SKM-1 treated with dmso at 0.1 percent for 144 hours (cell line): ENCODE results near the gene GNAQ.

ENCODE experiments used
- DNase-seq: peaks from one replicate; lab custom pipeline; 2025; ENCODE audit not compliant: unreplicated experiment; lab: John Stamatoyannopoulos, UW

The GNAQ gene

DNA sequence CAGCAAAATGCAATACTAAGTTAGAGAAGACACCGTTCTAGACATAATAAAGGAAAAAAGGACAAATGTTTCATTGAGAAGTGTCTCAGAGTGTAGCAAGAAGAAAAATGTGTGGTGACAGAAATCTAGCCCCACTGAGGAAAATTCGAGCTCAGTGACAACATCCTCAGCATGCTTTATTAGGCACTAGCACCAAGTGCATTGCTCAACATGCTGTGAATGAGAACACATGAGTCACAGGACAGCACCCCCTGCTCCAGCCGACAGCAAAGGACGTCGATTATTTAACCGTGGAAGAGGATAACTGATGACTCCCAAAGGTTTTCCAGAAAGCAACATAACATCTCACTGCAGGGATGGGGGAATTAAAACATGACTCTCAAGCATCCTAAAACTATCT lies 182.7 kb downstream of the GNAQ start:
- no peak for DNase-seq

DNA sequence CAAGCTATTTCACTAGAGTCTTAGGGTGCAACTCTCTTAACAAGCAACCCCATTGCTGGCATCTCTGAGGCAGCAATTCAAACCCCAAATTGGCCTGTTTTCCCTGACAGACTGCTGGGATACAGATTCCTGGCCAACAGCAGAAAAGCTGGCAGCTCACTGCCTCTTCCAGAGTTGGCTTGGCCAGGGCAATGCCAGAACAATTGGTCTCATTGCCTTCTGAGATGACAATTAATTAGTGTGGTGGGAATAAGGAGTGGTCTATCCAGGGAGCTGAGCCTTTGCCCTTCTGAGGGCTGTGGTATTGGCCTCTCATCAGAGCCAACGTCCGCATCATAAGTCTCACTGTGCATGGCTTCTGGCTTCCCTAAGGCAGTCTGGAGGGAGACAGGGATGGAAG lies 183.2 kb downstream of the GNAQ start:
- DNase-seq: no peak

DNA sequence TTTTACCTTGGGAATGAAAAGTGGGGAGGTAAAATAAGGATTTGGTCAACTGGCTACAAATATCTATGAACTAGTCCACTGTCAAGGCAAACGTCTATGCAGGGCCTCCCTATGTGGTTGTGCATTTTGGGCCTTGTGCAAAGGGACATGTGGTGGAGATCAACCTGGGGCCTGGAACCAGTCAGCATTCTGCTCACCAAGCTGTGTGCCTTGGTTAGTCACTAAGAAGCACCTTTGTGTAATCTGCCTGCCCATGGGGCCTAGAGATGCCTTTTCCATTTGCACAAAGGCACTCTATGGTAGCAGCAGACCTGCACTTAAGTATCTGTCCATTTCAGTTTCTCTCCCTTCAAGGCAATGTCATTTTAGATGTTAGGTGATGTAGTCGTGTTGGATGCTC lies 184.0 kb downstream of the GNAQ start:
- no peak for DNase-seq

DNA sequence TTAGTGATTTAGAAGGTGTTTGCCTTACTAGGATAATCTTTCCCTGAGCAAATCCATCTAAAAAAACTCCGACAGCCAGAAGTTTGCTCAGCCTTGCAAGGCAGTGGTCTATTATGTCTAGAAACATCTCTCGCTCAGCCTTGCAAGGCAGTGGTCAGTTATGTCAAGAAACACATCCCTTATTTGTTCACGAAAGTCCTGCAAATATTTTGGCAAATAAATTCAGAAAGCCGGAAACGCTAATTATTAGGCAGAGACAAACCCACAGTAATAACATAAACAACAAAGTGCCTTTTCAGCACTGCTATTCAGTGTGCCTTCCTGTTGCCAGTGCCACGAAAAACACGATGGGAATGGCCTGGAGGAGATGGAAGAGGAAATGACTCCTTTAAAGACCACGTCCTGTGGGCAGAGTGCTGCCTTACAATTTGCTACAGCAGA lies 184.5 kb downstream of the GNAQ start:
- no peak for DNase-seq

DNA sequence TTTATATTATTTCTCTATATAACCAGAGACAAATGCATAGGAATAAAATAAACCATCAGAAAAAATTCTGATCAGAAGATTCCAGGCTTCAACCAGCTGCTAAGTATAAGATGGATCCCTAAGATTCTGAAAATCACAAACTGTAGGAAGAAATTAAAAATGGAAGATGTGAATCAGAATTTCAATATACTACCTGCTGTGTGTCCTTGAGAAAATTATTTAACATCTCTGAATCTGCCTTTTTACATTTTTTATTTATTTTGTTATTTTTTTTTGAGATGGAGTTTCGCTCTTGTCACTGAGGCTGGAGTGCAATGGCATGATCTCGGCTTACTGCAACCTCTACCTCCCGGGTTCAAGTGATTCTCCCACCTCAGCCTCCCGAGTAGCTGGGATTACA lies 187.2 kb downstream of the GNAQ start:
- DNase-seq: no peak

DNA sequence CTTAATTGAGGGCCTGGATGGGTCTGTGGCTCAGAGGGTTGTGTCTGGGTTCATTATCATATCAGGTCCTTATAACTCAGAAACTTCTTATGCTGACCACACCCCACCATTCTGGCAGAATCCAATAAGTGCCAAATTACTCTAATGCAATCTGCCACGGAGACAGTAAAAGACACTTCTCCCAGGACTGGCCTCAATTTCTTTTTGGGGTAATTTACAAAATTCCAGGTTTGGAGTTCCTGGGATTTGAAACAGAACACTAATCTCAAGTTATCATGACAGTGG lies 187.8 kb downstream of the GNAQ start:
- DNase-seq: no peak

DNA sequence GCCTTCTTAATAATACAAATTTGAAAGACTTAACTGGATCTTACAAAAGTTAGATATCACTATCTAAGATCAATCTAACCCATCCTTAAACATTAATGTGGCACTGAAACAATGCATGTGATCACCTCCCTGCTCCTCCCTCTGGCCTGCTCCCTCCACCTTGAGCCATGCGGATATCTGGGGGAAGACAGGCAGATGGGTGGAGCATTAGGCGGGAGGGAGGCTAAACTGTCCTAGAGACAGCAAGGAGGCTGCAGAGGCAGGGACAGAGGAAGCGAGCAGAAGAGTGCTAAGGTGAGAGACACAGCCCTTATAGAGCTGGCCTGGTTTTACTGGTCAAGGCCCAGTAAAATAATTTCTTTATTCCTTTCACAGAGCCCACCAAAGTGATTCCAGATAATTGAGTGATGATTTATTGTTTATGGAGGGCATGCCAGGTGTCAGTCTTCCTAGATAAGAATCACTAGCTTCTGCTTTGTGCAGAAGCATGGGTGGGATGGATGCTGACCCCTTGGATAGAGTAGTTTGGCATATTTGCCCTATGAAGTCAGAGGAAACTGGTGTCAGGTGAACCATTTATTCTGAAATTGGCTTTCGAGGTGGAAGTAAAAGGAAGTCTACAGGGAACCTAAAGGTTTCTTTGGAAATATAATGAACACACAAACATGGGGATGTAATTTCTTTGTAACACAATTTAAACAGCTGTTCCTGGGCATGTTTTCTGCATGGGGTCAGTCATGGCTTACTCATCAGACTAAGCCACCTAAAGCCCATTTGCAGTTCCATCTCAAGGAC lies 188.3 kb downstream of the GNAQ start:
- no peak for DNase-seq

DNA sequence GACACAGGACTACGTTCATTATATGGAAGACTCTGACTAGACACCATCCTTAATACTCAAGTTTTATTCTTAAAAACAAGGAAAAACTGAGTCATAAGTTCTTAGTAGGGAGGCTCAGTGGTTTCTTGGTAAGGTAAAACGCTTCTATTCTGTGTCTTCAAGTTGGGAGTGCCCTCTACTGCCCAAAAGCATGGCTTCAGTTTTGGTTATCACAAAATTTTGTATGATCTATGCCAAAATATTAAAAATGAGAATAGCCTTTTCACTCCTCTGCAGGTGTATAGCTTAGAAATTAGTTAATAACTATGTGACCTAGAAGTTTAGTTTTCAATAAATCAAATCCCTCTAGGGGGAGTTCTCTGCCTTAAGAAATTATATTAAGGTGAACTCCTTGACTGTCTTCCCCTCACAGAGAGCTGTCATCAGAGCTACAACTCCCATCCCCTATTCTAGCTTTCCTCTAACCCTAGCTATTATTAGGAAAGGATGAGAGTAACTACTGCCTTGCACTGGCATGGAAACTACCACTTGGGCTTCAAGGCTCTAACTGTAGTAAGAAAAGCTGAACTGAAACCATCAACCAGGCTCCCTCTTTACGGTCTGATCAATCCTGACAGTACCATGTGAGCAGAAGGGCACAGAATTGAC lies 189.7 kb downstream of the GNAQ start:
- no peak for DNase-seq

DNA sequence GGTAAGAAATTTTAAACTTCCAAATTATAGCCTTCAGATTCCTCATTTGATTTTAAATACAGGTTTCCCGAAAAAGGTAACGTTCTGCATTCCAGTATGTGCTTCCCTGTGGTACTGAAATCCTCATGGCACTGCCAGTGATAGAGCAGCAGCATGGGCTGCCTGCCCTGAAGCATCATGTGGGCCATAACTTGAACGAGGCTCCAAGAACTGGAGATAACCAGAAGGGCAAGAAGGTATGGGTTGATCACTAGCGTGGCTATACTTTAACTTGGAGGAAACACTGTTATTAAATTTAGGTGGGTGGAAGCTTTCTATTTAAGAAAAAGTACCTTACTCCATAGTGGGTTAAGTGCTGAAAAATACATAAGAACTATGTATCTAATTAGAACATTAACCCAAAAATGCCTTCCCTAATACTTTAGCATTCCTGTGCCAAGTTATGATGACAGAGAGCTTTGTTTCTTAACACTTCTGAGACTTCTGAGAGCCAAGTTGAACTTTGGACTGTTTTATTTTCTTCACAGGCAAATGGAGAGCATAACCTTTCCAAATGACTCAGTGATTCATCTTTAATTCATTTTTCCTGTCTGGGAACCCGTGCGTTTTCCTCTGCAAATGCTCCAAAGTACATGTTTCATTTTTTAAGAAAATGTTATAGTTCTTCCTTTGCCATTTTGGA lies 192.0 kb downstream of the GNAQ start:
- no peak for DNase-seq

DNA sequence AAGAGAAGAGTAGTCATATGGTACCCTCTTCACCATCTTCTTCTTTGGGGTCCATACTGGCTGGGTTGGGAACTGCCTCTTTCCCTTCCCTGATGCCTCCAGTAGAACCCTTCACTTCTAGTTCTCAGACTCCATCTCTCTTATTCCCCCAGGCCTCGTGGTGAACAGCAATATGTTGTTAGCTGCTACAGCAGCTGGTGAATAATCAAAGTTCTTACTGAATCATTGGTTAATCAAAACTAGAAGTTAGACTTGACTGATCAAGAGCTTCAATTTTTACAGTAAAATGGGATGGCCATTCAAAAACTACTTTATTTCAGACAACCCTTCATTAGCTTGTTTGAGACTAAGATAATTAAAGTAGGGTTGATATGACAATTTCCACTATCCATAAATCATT lies 192.6 kb downstream of the GNAQ start:
- no peak for DNase-seq

DNA sequence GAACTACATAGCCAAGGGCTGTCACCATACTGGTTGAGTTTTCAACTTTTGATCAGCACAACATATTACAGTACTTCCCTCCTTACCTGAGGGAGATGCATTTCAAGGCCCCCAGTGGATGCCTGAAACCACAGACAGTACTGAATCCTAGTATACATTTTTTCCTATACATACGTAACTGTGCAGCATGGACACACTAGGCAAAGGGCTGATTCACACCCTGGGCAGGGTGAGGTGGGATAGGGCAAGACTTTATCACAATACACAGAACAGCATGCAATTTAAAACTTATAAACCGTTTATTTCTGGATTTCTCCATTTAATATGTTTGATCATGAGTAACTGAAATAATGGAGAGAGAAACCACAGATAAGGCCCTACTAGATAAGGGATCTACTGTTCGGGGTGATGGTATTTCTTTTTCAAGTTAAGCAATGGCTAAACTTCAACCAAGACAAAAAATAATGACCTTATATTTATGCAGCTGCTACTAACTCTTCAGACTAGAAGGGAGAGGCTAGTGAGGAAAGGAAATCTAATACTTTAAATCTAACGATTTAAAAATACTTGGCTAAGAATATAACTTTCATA lies 196.6 kb downstream of the GNAQ start:
- DNase-seq: no peak

DNA sequence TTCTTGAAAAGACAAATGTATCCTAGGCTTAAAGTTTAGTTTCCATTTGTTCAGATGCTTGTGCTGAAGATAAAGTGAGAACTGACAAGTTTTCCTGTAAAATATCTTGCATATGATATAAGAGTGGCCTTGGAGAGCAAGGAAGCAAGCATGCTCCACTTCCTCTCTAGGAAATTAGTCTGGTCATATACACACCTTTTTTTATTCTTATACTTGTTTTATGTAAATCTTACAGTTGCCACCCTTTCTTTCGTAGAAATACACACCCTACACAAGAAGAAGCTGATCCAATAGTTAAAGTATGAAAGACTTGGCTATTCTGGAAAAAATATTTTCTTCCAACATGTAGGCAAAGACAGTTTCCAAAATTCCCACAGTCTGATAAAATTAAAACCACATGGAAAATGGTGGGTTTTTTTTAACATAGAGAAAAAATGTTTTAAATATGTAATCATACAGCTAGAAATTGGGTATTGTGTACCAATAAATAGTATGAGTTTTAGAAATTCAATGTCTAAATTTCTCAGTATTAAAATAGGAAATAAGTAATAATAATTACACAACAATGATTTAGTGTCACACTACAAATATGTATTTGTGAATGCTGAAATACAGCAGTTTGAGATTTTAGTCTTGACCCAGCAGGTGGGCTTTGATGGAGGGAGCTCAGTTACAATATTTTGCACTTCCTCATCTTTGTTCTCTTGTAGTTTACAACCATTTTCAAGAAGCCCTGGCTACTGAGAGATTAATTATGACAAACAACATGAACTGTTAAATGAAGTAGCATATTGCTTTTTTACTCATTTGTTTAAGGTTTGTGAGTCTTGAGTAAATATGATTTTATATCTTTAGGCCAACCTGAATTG lies 197.8 kb downstream of the GNAQ start:
- DNase-seq: no peak

DNA sequence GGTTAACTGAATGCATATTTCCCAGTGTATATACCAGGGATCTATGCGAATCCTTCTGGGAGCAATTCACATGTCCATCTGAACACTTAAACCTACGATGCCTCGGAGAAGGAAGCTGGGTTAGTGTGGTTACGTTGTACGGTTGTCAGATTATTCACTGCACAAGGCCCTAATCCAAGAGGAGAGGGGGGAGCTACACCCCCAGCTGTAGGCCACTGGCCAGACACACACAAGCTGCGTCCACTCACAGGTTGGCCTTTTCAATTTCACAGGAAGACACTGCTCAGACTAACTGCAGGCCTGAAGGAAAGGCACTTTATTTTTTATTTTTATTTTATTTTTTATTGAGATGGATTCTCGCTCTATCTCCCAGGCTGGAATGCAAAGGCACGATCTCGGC lies 199.0 kb downstream of the GNAQ start:
- no peak for DNase-seq

DNA sequence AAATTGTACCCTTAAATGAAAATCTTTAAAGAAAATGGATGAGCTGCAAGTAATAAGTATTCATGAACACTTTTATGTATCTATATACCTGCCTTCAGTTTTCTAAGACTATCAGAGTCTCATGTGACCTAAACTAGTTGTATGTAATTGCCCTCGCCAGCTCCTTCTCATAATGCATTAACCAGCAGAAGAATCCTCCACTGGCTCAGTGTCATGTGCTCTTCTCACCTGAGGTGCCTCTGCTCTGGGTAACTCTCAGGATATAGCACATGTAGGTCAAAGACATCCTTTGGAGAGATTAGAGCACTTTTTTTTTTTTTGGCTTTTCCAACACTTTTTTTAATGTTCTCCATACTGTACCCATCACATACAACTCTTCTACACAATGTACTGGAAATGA lies 199.8 kb downstream of the GNAQ start:
- DNase-seq: no peak

DNA sequence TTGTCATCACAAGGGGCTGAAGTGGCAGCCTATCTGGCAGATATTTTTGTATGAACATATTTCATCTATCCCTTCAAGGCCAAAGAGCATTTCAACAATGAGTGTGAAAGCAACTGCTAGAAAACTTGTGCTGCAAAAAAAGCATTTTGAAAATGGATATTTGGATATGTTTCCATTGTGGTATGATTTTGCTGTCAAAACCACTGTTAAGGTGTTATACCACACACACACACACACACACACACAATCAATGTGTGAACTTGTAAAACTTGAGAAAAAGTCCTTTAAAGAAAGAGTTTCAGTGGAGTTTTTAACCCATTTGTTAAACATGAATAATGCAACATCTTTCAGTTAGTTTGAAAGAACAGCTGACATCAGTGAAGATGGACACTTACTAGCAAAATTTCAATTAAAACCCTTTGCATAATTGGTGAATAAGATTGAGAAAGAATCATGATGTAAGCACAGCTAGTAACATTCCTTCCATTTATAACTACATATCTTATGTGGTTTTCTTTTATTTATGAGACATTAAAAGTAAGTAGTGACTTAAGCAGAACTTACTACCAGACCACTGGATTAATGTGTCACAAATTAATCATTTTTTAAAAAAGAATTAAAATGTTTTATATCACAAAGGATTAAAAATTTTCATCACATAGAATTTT lies 200.9 kb downstream of the GNAQ start:
- DNase-seq: no peak

DNA sequence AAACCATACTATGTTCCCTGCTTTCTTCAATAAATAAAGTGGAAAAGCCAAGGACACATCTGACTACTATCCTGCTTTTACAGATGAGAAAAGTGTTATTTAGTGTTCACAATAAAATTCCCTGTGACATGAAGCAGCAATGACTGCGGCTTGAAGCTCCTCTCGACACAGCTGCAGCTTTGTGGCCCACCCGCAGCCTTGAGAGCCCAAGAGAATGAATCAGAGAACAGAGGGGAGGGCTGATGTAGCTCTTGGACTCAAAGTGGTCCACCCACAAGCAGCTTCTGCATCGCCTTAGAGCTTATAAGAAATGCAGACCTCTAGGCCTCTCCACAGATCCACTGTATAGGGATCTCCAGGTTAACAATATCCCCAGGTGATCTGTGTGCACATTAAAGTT lies 202.2 kb downstream of the GNAQ start:
- no peak for DNase-seq

DNA sequence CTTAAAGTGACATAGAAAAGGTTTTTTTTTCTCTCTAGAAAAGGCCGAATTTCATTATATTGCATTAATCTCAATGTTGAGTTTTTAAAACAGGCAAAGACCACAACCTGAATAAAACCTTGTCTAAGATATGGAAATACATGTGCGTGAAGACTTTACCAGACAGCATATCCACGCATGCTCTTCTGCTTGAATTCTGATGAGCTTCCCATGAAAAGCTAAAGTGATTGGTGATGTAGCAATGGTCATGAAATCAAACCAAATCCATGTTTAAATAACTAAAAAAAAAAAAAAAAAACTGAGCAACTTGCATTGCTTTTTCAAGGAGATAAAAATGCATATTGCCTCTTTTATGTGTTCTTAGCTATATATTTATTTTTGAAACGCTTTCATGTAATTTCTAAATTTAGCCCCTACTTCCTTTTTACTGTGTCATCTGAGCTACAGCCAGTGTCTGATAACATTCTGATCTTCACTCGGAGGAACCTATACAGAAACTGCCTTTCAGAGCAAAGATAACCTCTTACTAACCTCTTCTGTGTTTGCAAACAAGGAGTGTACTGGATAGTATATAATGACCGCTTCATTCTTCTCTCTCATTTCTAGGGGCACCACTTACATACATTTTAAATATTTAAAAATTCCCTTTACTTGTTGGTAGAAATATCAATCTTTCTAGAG lies 204.4 kb downstream of the GNAQ start:
- DNase-seq: peak; percentile 8

DNA sequence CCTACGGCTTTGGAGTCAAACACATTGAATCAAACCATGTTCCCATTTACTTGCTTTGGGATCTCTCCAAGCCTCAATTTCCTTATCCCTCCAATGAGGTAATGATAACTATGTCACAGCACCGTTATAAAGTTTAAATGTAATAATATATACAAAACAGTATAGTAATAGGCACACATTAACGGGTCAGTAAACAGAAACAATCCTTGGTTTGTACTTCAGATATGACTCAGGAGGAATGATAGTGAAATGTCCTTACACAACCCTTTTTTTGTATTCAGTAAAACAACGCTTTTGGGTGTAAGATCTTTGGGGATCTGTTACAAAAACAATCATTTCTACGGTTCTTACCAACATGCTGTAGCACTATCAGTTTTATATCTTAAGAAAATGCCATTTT lies 205.0 kb downstream of the GNAQ start:
- DNase-seq: no peak

DNA sequence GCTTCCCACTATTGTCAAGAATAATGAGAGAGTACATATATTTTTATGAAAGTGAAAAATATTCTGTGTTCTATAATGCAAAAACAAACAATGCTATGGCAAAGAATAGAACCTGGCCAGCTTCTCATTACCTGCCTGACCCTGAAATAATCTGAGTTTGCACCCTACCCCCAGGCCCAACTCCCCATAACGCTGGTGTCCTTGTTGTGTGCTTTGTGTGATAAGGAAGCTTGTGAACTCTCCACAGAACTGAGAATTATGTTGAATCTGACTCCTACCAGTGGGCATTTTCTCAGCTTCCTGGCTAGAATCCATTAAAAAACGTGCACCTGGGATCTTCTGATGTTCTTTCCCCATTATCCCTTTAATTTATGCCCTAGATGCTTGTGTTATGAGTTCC lies 205.5 kb downstream of the GNAQ start:
- no peak for DNase-seq

DNA sequence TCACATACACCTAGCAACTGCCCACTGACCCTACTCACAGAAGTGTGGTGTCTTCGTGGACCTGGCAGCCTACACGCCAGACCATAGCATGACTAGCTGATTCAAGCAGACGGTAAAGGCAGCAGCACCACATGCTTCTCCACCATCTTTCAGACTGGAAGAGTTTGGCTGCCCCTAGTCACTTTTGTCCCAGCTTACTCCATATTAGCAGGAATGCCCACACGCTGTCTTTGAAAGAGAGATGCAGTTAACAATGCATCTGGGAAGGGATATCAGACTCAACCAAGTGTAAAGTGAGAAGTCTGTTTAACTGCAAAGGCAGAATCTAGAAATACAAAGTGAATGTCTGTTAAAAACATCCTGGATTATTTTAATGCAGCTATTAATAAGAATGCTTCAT lies 206.2 kb downstream of the GNAQ start:
- no peak for DNase-seq
